Adrenal gland (tissue), 5 donors: ENCODE results near the gene ZNF155.

Experiments
- CTCF ChIP-seq, 6 experiments: fragments of 450-650 bp in 4 of 6; fragments of 200-600 bp in 2 of 6; sonication (generic) in 1 of 6; IDR thresholded peaks; 1 replicate in 5 of 6; 2 replicates in 1 of 6; pipeline versions ENCODE4 v1.5.1 to v1.8.0; 2016 to 2021; ENCODE audit warnings: antibody characterized with exemption in 6 of 6, mild to moderate bottlenecking in 2 of 6, moderate library complexity in 1 of 6
- POLR2A ChIP-seq, 2 donors: fragments of 450-650 bp; IDR thresholded peaks; one replicate each; pipeline ENCODE4 v1.6.1; 2017; ENCODE audit warnings: antibody characterized with exemption in 2 of 2, mild to moderate bottlenecking in 2 of 2, moderate library complexity in 1 of 2
- donor health status: DM: no; HTN: no; CAD: no.

DNA sequence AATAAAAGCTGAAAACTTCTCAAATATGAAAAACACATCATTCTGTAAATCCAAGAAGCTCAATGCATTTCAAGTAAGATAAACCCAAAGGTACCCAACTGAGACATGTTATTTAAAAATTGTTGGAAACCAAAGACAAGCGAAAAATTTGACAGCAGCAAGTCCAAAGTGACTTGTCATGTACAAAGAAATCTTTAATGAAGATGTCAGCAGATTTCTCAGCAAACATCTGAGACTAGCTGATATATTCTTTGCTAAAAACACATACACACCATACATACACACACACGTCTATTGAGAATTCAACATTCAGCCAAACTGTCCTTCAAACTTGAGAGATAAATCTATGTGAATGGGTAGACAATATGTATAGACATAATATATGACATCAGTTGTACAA is 35.5 kb downstream of the ZNF155 start:
- TF ChIP-seq POLR2A (IDR thresholded peaks at IDR 0.05) (no peak), CTCF (IDR thresholded peaks at IDR 0.05) (no peak)
